ENCODE measurements around the gene PRICKLE3.
"Not testable (repeated sequence)": the region's sequence is repeated elsewhere in the genome, so short reads cannot be mapped to it uniquely, and the experiment has no call there.

The PRICKLE3 gene

DNA sequence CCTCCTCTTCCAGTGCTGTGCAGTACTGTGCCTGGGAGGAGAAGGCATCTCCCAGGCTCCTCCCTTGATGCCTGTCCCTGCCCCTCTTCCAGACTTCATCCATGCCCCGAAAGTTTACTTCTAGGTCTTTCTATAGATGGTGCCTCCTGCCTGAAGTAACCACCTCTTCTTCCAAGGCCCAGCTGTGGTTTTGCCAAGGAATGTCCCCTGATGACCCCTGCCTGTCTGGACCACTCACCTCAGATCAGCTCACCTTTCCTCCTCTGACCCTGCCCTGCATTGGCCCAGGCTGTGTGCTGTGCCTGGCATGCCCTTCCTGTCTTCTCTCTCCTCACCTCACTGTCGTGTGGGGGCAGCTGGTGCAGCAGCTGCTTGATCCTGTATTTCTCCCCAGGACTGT lies 6.8 kb downstream of the PRICKLE3 start:
- DNase-seq (ENCODE audit: low spot score): no peak

DNA sequence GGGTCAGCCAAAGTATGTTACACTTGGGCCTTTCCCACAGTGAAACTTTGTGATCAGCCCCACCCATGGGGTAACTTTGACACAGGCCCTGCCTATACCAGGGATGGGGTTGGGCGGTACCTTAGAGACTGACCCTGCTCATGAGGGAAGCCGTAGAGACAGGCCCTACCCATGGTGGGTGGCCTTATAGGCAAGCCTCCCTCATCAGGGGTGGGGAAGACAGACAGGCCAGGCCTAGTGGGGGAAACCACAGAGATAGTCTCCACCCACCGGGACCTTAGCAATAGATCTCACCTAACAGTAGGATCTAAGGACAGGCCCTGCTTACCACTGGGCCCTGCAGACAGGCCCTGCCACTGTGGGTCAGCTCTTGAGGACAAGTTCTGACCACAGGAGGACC lies 7.6 kb downstream of the PRICKLE3 start:
- DNase-seq (ENCODE audit: low spot score): no peak

DNA sequence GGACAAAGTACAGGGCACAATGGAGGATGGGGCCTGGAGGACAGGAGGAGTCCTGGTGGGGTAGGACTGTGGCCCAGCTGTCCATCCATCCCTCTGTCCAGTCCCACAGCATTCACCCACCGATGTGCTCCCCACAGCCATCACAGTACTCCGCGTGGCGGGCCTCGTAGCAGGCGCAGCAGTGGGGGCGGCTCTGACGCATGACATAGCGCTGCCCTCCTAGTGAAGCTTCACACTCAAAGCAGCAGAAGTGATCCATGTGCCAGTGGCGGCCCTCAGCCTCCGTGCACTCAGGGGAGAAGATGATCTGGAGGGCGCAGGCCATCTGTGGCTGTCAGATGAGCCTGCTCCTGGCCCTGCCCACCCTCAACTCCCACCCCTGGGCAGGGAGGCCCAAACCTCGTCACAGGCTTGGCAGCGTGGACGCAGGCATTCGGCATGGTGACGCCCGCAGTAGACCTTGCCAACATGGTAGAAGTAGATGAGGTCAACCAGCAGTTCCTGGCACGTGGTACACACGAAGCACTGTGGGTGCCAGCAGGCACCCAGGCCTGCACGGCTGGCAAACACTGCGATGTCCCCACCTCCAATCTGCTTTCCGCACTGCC lies 8.2 kb downstream of the PRICKLE3 start:
- DNase-seq (ENCODE audit: low spot score): no peak

DNA sequence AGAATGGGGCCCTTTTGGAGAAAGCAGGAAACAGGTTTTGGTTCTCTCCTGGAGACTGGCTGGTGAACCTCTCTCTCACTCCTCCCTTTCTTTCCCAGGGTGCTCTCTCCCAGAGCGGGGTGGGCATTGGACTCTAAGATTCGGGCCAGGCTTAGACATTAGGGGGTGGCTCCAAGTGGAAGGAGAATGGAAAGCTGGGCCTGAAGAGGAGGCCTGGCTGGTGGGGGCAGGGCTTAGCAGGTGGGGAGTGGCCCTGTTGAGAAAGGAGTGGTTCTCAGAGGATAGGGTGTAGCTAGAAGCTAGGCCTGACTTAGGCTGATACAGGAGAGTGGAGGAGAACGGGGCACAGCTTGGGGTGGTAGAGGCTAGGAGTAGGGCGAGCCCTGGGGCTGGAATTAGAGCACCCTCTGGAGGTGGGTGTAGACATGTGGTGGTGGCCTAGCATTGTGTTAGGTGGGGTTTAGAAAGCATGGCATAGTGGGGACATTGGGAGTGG lies 8.8 kb downstream of the PRICKLE3 start:
- DNase-seq (ENCODE audit: low spot score): no peak

DNA sequence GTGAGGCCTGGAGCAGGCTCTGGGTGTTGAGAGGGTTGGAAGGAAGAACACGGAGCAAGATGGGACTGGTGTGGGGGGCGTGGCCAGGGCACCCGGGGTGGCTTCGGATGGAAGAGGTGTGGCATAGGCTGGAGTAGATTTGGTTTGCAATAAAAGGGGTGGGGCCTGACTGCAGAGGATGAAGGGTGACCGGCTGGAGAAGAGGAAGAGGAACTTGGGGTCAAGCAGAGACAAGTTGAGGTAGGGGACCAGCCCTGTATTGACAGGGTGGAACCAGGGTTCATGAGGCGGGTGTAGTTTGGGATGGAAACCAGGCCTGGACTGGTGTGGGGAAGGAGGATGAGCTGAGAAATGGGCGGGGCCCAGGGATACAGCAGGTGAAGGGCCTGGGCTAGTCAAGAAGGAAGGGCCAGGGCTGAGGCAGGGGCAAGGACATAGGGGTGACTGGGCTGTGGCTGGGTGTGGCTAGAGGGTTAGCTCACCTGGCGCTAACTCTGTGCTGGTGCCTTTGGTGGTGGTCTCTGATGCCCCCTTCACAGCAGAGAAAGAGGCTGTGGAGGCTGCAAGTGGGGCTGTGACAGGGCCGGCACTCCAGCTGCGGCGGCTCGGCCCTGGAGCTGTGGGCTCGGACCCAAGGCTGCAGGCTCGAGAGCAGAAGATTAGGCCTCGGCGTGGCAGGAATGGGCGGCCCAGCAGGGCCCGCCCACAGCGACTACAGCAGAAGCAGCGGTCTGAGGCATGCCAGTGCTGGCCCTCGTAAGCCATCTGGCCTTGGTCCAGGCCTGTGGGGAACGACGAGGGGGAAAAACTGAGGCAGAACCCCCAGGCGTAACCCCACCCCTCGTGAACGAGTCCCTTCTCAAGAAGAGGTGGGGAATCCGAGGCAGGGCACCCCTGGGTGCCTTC lies 9.5 kb downstream of the PRICKLE3 start:
- DNase-seq (ENCODE audit: low spot score): no peak

DNA sequence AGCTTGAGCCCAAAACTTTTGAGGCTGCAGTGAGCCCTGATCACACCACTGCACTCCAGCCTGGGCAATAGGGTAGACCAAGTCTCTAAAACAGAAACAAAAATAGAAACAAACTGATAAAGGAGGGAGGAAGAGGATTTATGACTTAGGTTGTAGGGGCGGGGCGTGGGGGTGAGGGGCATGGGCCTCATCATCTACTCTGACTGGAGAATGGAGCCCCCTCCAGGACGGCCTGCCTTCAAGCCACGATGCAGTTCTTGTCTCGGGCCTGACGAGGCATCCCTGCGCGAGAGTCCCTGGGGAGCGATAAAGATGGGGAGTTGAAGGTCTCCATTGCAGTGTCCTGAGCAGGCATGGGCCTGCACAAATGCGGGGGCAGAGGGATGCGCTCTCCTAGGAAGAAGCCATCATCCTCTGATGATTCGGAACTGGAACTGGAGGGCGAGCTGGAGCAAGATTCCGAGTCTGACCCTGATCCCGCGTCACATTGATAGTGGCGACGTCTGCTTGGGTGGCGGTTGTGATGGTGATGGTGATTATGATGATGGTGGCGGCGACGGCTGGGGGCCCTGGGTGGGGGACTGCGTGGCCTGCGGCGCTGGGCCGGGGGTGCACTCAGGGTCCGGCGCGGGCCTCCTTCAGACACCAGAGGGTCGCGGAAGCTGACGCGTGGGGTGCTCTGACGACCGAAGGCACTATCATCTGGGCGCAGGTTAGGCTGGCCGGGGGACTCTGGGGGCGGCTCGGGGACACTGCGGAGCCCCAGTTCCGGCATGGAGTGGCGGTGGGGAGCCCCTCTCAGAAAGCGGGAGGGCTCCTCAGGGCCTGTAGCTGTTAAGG lies 10.5 kb downstream of the PRICKLE3 start:
- no peak for DNase-seq (ENCODE audit: low spot score)

DNA sequence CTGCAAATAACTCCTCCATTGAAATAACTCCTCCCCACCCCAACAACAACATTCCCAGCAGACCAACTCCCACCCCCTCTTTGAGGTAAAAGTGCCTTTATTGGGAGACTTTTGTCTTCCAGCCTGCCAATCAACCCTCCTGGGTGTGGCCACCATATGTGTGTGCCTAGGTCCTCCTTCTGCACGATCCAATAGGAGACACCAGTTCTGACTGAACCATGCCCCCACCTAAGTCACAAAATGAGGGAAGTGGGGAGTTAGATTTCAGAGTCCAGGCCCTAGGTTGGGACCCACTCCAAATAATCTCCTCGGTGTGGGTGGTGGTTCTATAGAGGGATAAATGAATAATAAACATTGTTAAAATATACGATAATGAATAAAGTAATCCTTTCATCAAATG lies 11.4 kb downstream of the PRICKLE3 start:
- DNase-seq (ENCODE audit: low spot score): no peak

DNA sequence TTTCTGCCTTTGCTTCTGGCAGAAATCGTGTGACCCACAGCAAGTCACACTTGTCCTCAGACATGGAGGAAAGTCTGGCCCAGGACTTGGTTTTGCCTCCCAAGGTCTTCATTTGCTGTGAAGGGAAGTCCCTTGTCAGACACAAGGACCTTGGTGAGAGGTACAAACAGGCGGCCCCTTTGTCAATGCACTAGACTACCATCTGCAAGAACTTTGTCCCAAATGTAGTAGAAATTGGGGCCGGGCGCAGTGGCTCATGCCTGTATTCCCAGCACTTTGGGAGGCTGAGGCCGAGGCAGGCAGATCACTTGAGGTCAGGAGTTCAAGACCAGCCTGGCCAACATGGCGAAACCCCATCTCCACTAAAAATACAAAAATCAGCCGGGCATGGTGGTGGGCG lies 12.6 kb downstream of the PRICKLE3 start:
- DNase-seq (ENCODE audit: low spot score): not testable (repeated sequence)

DNA sequence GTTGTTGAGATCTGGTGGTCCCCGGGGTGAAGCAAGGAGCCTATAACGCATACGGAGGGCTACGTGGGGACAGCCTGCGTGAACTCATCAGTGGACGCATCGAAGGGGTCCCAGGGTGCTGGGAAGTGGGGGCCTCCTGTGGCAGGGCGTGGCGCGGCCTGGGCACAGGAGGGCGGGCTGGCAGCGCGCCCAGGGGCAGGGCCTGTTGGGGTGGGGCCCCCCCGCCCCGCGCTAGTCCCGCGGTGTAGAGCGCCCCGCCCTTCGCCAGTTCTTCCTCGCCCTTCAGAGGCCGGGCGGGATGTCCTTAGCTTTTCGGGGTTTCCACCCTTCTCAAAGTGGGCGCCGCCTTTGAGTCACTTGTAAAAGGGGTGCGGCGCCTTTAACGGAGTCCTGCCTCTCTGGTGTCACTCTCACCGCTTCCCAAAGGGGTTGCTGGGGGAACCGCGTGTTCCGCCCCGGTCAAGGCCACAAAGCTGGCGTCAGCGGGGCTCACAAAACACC lies 13.8 kb downstream of the PRICKLE3 start:
- DNase-seq (ENCODE audit: low spot score): peak; percentile 65

DNA sequence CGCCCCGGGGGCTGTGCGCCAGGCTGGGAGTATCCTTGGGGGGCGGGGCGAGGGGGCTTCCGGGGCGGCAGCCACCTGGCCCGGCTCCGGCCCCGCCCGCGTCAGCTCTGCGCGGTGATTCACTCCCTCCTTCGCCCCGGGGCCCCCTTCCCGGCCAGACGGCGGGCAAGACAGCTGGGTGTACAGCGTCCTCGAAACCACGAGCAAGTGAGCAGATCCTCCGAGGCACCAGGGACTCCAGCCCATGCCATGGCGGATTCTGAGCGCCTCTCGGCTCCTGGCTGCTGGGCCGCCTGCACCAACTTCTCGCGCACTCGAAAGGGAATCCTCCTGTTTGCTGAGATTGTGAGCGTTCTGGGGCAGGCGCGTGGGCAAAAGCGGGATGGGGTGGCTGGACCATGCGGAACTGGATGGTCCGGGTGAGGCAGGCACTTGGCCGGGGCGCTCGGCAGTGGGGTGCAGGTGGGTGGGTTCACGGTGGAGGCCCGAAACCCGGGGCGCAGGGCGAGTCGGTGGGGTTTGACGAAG lies 14.4 kb downstream of the PRICKLE3 start, which contains the start of gene PLP2:
TSS of gene PLP2 (plus strand) at position 147 of the 528 bp plus-strand sequence. CDS start at position 250, 103 bp downstream.
- peak; percentile 62 for DNase-seq (ENCODE audit: low spot score)

DNA sequence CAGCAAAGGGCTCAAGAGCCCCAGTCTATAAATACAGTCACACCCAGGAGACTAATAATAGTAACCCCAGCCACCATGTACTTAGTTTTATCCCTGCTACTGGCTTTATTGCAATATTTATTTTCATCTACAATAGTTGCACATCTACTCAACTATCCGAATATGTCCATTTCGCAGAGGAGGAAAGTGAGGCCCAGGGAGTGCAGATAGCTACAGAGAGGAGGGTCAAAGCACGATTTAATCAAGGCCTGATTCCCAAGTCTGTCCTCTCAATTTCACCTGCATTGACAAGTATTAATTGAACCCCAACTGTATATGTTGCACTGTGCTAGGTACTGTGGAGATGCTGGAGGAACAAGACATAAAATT lies 18.4 kb downstream of the PRICKLE3 start:
- no peak for DNase-seq (ENCODE audit: low spot score)

DNA sequence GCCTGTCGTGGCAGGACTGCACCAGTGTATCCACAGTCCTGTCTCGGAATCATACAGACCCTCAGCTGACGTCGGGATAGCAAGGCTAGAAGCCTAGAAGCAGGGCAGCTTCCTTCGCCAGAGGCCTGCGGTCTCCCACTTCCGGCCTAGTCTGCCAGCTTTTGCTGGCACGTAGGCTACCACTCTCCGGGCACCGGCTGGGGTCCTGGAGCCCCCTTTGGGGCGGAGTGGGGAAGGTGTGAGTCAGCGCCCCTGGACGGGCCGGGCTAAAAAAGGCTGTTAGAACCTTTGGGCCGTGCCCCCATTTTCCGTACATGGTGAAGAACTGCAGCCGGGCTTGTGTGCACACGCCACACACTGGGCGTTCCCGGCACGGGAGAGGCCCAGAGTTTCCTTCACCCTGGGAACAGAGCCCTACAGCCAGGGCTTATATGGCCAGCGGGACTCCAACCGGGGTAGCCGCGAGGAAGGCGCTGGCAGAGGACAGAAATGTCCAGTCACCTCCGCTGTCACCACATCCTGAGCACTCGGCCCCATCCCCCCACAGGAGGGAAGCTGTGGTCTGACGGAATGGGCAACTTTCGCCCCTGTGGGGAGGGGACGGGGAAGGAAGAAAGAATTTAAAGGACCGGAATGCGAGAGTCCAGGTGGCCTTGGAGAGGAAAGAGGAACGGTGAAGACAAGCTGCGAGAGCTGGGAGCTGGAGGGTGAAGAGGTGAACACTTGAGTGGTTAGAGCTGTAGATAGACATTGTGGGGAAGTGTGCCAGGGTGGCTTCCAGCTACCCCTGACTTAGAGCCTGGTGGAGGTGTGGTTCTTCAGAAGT lies 19.0 kb downstream of the PRICKLE3 start:
- DNase-seq (ENCODE audit: low spot score): no peak

DNA sequence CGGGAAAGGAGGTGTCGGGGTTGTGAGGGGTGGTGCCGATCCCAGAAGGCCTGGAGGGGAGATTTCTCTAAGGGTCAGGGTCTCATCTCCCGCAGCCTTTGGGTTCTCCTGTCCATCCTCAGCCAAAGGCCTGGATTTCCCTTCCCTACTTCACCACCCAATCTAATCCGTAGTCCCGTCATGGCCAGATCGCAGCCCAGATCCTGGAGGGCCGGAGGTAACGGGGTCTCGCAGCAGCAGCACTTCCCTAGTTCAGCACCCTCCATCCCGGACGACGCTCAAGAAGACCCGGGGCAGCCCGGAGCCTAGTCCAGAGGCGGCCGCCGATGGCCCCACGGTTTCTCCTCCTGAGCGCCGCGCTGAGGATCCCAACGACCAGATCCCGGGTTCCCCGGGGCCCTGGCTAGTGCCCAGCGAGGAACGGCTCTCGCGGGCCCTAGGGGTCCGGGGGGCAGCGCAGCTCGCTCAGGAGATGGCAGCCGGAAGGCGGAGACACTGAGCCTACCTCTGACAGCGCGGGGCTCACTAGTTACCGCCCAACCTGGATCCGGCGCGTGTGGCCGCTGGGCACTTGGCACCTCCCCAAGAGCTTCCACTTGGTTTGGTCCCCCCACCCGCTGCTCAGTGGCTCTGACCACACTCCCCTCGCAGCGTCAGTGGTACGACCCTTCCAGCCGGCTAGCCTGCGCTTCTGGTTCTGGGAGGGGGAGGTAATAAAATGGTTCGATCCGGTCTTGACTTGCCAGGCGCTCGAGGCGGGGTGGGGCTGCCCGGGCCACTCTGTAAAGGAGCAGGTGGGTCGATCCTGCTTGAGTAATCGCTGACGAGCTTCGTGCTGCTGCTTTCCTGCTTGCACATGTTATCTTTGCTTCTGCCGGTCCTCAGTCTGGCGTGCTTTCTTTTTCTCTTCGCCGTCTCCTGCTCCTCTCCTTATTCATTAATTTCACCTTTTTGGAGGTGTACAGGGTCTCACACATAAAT lies 20.0 kb downstream of the PRICKLE3 start:
- no peak for DNase-seq (ENCODE audit: low spot score)

DNA sequence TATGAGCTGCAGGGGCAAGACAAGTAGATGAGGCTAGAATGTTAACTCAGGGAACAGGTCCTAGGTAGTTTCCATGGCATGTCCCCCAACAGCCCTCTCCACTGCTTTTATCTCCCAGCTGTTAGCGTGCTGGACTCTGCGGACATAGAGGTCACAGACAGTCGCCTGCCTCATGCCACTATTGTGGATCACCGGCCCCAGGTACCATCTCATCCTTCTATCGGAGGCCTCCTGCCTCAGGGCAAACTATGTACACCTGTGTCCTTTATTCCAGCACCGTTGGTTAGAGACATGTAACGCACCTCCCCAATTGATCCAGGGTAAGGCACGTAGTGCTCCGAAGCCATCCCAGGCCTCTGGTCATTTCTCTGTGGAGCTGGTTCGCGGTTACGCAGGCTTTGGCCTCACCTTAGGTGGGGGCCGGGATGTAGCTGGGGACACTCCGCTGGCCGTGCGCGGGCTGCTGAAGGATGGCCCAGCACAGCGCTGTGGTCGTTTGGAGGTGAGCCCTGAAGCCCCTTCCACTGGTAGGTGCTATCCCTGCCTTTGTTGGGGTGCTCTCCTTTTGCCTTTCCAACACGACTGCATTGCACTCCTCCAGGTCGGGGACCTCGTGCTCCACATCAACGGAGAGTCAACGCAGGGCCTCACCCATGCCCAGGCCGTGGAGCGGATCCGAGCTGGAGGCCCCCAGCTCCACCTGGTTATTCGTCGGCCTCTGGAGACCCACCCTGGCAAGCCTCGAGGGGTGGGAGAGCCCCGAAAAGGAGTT lies 21.4 kb downstream of the PRICKLE3 start:
- no peak for DNase-seq (ENCODE audit: low spot score)

DNA sequence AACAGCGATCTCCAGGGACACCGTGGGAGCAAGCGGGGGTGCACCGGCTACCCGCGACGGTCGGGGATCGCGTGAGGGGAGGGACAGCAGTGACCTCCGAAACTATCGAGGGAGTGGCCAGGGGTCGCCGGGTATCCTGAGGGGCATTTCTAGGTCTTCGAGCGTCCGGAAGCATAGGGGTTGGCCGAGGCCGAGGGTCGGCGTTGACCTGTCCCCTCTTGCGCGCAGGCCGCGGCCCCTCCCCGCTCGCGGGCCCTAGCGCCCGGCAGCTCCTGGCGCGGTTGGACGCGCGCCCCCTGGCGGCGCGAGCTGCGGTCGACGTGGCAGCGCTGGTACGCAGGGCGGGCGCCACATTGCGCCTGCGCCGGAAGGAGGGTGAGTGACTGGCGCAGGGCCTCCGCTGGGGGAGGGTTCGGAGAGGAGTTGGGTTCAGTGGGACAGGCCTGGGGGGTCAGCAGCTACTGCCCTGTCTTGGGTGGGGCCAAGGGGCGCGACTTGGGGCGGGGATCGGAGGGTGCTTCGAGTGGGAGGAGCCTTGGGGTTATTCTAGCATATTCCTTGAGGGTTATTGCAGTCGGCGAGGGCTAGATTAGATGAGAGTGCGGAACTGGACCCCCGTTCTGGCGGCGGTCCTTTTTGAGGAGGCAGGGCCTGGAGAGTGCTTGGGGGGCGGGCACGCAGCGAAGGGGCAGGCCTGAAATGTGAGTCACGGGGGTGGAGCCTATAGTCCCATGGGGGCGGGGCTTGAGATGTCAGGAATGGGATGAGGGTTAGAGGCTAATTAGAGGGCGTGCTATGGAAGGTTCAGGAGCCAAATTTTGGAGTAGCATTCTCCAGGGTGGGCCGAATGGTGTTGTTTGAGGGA lies 22.4 kb downstream of the PRICKLE3 start:
- DNase-seq (ENCODE audit: low spot score): peak; percentile 87

DNA sequence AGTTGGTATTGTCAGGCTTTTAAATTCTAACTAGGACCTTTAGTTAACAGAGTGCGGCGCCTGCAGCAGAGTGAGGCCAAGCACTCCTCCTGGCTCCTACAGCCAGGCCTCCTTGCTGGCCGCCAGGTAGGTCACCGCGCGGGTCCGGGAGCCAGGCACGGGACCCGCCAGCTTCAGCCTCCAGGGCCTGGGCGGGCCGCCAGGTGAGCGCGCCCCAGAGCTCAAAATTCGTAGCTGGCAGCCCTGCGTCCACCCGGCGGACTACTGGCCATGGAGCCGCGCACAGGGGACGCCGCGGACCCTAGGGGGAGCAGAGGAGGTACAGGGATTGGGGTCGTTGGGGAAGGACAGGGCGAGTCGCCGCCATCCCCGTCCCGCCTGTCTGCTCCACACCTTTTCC lies 23.6 kb downstream of the PRICKLE3 start, which contains the start of gene MAGIX:
TSS of gene MAGIX (plus strand) at position 139 of the 400 bp plus-strand sequence. CDS start at position 271, 132 bp downstream.
- DNase-seq (ENCODE audit: low spot score): no peak

DNA sequence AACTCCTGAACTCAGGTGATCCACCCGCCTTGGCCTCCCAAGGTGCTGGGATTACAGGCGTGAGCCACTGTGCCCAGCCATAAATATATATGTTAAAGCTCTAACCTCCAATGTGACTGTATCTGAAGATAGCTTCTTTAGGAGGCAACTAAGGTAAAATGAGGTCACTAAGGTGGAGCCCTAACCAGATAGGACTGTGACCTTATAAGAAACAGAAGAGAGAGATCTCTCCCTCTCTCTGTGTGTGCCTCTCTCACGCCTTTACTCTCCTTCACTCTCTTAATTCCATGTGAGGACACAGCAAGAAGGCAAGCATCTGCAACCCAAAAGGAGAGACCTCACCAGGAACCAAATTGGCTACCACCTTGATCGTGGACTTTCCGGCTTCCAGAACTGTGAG lies 24.5 kb downstream of the PRICKLE3 start:
- no peak for DNase-seq (ENCODE audit: low spot score)

DNA sequence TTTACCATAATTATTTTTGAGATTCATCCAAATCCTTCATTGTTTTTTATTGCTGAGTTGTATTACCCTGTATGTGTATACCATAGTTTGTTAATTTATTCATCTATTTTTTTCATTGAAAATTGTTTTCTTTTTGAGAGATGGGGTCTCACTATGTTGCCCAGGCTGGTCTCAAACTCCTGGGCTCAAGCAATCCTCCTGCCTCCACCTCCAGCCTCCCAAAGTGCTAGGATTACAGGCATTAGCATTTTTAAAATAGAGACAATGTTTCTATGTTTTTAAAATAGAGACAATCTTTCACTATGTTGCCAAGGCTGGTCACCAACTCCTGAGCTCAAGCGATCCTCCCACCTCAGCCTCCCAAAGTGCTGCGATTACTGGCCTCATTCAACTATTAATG lies 25.3 kb downstream of the PRICKLE3 start:
- DNase-seq (ENCODE audit: low spot score): no peak
